HG03039 (cell line): ENCODE data around the gene ACOT7.
"Not testable (repeated sequence)": the region's sequence is repeated elsewhere in the genome, so short reads cannot be mapped to it uniquely, and the experiment has no call there.

Experiments used
- ATAC-seq: cut with Tn5 transposase; IDR thresholded peaks from one replicate; pipeline ENCODE4 v1.9.1; 2021; ENCODE audit warnings: mild to moderate bottlenecking, moderate library complexity; ENCODE audit not compliant: unreplicated experiment

ACOT7 gene, protein sequence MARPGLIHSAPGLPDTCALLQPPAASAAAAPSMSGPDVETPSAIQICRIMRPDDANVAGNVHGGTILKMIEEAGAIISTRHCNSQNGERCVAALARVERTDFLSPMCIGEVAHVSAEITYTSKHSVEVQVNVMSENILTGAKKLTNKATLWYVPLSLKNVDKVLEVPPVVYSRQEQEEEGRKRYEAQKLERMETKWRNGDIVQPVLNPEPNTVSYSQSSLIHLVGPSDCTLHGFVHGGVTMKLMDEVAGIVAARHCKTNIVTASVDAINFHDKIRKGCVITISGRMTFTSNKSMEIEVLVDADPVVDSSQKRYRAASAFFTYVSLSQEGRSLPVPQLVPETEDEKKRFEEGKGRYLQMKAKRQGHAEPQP

DNA sequence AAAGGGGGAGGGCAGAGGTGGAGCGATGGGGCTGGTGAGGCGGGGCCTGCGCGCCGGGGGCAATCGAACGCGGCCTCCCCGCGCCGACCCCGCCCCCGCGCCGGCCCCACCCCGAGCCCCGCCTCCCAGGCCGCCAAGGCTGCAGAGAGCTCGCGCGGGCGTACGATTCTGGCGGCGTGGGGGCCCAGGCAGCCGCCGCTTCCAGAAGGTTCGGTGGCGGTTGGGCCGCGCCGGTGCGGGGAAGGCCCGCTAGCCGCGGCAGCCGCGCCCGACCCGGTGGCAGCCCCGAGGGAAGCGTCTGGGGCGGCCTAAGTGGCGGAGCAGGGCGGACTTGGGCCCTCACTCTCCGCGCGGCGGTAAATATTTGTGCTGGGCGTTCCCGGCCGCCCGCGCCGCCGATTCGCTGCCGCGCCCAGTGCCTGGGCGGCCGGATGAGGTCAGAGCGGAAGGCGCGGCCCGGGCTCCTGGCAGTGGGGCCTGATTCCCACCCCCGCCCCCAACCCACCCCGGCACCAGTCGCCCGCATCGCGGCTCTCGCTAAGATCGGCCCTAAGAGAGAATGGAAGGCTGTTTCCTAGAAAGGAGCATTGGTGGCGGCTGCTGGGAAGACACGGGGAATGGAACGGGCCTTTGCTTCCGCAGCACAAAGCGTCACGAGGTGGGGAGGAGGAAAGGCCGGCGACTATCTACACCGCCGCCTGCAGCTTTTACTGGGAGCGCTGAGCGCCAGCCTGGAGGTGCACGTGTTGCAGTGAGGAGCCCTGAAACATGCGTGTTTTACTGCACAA is at the start of gene ACOT7:
ACOT7 (minus strand) TSS at position 368 of the 788 bp plus-strand sequence. CDS start 368 bp downstream, outside the sequence.
- peak; percentile 70 for ATAC-seq

DNA sequence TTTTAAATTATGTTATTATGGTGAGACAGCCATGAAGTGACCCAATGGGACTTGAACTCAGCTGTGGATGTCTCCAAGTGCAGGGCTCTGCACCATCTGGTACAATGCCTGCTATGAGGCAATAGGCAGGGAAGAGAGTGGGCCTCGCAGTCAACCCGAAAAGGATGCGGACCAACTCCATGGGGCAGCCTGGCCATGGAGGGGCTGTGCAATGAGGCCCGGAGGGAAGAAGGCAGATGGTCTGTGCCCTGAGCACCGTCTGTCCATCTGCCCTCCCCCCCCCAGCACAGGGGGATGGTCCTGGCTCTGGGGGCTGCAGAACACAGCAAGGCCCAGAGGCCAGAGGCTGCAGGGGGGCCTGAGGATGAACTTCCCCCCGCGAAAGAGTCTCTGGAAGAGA is 48.0 kb upstream of the ACOT7 start:
- ATAC-seq, result no peak

DNA sequence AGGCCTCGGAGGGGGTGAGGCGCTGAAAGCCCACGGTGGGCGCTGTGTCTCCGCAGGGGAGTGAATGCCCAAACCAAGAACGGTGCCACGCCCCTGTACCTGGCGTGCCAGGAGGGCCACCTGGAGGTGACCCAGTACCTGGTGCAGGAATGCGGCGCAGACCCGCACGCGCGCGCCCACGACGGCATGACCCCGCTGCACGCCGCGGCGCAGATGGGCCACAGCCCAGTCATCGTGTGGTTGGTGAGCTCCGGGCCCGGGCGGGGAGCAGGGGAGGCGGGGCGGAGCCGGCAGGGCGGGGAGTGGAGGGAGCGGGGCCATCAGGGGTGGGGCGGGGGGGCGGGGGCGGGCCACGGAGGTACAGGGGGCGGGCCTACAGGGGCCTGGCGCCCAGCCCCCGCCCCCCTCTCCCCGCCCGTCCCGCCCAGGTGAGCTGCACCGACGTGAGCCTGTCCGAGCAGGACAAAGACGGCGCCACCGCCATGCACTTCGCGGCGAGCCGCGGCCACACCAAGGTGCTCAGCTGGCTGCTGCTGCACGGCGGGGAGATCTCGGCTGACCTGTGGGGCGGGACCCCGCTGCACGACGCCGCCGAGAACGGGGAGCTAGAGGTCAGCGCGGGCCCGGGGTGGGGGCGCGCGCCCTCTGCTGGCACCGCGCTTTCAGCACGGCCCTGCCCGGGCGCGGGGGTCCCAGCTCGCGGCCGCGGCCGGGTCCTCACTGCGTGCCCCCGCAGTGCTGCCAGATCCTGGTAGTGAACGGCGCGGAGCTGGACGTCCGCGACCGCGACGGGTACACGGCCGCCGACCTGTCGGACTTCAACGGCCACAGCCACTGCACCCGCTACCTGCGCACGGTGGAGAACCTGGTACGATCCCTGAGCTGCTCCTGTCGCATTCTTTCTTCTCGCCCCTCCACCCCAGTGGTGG is 46.9 kb upstream of the ACOT7 start:
- no peak for ATAC-seq

DNA sequence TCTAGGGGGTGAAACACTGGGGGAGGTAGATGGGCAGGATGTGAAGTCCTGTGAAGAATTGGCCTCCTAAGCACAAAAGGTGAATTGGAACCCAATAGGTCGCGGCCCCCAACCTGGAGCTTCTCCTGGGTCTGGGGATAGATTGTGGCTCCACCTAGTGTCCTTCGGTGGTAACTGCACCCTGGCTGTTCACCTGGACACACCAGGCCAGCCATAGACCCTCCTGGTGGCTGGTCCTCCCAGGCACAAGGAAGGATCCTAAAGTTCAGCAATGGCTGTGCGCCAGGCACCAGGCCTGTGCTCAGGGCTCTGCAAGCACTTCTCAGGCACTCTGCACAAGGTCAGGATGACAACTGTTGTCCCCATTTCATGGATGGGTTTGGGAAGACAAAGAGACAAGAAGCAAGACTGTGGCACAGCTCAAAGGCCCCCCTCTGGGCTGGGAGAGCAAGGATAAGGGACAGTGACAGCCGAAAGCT is 44.5 kb upstream of the ACOT7 start:
- ATAC-seq, result no peak

DNA sequence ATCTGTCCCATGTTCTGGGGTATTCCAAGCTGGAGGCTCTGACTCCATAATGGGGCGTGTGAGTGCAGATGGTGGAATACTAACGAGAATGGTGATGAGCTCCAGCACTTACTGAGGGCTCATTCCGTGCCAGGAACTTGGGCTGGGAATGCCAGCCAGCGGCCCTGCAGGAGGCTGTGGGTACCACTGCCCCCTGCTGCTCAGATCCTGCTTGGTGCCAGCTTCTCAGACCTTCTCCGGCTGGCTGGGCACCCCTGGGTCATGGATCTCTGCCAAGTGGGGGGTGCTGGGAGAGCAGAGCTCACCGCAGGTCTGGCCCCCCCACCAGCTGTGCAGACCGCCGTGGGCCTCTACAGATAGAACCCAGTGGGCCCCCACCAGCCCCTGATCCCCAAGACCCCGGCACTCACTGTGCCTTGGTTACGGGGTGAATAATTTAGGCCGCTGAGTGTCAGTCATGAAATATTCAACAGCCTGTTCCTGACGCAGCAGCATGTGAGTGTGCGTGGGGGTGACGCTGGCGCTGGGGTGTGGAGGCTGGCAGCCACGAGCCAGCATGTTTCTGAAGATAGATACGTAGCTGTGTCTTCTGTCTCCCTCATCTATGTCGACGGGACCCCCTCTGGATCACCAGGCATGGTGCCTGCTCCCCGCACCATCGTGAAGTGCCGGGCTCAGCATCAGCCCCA is 43.6 kb upstream of the ACOT7 start:
- not testable (repeated sequence) for ATAC-seq

DNA sequence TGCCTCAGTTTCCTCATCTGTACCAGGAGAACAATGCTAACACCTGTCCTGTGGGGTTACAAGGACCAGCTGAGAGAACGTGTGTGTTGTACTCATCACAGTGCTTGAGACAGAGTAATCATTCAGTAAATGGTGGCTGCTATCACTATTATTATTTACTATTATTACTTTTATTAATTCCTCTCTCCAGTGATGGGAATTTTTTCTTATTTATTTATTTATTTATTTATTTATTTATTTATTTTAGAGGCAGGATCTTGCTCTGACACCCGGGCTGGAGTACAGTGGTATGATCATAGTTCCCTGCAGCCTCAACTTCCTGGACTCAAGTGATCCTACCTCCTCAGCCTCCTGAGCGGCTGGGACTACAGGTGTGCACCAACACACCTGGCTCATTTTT is 42.7 kb upstream of the ACOT7 start:
- ATAC-seq, result not testable (repeated sequence)

DNA sequence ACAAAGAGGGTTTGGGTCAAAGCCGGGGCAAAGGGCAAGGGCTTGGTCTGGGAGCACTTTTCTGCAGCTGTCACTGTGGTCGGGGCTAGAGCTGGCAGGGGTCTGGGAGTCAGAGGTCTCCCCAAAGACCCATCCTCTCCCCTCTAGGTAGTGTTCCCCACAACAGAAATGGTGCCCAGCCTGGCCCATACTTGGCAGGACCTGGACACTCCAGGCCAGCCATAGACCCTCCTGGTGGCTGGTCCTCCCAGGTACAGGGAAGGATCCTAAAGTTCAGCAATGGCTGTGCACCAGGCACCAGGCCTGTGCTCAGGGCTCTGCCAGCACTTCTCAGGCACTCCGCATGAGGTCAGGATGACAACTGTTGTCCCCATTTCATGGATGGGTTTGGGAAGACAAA is 42.0 kb upstream of the ACOT7 start:
- ATAC-seq, result no peak

DNA sequence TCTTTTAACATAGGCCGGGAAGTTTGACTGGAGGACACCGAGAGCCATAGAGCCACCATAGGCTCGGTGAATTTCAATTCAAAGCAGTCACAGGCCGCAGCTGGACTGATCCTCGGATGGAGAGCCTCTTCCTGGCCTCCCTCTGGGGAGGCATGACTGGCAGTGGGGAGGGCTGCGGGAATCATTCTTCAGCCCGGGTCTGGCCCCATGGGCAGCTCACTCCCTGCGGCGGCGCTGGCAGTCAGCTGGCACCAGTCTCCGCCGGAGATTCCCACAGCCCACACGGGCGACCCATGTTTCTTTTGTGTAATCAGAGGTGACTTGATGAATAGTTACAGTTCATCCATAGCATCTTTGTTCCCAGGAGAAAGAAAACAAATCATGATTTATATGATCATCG is 41.6 kb upstream of the ACOT7 start:
- ATAC-seq, result no peak

DNA sequence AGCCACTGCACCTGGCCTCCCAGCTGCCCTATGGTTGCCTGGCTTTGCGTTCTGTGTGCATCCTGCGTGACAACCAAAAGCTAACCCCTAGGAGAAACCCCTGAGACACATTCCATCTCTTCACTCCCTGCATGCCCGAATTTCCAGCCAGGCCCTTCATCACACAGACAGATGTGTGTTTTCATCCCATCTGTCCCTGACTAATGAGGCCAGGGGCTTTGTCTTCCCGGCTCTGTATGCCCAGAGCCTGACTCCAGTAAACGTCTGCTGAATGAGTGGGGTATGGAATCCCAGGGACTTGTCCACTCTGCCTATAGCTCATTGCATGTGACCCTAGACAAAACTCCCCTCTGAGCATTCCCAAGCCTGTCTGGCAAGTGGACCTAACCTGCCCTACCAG is 40.6 kb upstream of the ACOT7 start:
- no peak for ATAC-seq

DNA sequence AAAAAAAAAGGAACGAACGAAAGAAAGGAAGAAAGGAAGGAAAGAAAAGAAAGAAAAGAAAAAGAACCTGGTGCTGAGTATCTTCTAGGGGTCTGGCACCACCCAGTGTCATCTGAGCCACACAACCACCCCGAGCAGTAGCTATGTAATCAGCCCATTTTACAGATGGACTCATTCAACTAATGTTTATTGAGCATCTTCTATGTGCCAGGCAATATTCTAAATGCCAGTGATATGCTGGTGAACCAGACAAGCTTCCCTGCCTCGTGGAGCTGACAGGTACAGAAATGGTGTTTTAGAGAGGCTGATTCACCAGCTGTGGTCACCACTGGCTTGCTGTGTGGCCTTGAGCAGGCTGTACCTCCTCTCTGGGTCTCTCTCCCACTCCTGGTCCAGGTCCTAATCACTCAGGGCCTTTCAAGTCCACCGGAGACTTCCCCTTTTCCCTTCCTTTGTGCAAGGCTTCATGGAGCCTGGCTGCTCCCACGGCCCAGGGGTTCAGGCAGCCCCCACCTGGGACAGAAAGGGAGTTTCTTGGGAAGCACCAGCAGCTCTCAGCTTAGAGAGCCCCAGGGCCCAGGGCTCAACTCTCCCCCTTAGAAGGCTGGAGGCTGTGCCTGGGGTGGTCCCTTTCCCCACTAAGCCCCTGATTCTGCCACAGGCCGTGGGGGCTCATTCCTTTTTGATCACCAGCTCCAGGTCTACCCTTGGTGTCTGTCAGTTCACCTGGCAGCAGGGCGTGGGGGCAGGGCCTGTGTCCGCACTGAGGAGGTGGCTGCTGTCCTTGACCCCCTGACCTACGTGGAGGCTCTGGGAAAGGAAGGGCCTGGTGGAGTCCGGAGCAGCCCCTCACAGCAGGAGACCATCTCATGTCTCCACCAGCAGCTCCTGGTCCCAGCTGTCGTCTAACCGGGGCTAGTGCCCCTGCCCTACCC is 38.3 kb upstream of the ACOT7 start:
- ATAC-seq, result not testable (repeated sequence)

DNA sequence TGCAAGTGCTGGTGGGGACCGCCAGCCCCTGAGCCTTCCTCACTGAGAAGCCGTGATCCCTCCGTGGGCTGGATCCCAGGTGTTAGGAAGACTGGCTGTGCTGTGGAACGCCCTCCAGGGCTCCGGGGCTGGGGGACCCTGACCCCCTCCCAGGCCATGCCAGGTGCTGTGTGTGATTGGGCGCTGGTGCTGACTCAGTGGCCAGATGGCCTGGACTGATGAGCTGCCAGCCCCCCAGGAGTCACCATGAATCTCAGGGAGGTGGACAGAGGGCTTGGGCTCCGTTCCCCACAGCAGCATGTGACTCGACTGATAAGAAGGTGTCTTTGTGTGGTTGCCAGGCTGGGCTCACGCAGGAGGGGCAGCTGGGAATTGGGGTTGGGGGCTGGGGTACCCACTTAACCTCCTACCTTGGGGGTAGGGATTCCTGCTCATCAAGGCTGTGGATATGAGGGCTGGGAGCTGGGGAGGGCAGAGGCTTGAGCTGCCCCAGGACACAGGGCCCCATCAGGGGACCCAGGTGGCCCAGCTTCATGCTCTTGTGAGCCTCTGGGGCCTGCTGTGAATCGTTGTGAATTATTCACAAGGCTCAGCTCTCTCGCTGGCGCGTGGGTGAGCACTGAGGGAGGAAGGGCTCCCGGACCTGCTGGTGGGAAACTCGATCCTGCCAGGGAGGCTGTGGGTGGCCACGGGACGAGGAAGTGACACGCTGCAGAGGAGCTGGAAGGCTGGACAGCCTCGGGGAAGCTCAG is 36.3 kb upstream of the ACOT7 start:
- not testable (repeated sequence) for ATAC-seq

DNA sequence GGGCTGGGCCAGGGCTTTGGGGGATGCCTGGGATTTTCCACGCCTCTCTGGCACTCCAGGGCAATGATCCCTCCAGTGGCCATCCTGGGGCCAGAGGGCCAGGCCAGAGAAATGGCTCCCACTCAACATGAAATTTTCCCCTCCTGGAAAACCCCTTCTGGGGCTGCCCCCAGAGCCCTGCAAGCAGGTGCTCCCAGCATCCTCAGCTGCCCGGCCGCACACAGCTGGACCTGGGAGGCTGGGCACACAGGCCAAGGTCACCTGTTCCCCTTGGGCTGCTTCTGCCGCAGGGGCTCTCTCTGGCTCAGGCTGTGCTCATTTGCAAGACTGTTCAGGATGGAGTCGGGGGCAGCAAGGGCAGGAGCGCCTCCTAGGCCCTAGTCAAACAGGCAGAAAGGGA is 34.9 kb upstream of the ACOT7 start:
- not testable (repeated sequence) for ATAC-seq

DNA sequence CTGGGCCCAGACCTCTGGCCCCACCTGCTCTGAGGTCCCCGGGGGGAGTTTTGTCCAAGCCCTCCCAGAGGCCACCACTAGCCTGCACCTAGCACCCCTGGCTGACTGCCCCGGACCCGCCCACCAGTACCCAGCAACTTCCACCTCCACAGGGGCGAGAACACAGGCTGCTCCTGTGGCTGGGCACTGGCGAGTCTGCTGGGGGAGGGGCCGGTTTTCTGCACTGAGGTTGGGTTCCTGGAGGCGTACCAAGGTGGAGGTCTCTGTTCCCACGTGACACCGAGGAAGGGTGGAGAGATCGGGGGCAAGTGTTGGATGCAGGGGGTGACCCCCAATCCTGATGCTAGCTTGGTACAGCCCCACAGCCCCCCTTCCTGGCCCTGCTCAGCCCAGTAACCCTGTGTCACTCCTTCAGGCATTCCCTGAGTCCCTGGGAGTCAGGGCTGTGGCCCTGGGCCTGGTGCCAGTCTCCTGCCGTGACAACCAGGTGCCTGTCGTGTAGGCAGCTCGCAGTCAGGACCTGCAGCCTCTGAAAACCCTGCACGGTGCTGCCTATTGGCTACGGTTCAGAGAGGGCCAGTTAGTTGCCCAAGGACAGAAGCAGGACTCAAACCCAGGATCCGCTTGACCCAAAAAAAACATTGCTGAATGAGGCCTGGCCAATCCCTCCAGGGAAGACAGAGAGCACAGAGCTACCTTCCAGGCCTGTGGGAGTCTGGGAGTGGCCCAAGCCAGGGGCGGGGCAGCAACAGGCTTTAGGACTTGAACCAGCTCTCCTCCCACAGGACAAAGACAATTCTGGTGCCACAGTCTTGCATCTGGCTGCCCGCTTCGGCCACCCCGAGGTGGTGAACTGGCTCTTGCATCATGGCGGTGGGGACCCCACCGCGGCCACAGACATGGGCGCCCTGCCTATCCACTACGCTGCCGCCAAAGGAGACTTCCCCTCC is 34.1 kb upstream of the ACOT7 start:
- no peak for ATAC-seq

DNA sequence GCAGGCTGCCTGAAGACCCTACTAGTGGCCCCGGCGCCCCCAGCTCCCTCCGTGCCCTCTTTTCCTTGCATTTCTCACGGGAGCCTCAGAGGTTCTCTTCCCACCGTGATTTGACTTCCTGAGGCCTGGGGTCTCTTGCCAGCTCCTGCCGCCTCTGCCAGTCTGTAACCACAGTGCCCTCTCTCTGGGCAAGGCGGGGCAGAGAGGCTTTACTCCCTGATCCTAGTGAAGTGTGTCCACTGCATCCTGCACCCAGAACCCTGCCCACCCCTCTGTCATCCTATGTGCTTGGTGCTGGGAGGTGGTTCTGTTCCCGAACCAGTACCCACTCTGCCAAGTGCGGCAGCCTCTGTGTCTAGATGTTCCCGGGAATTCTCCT is 33.4 kb upstream of the ACOT7 start:
- ATAC-seq, result no peak

DNA sequence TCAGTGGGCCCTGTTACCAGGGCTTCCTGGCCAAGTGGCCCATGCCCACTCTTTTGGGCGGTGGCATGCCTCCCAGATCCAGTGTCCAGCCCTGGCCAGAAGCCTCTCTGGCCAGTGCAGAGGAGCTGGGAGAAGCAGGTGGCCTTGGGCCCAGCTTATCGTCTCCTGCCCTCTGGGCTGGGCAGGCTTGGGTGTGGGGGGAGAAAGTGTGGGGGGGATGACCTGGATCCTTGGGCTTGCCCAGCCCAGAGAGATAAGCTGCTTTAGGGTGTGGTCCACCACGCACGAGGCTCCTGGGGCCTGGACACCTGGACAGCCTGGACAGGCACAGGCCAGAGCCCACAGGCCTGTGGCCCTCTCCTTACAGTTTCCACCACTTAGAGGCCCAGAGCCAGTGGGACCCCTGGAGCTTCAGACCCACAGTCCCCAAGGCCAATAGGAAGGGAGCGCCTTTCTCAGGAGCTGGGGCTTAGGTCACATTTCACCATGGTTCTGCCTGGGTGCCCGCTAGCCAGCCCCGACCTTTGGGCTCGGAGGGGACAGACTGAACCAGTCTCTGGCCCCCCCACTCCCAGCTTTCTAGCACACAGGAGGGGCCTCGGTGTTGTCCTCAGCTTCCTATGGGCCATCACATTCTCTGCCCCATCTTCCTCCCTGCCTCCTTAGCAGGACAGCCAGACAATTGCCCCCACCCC is 32.9 kb upstream of the ACOT7 start:
- no peak for ATAC-seq

DNA sequence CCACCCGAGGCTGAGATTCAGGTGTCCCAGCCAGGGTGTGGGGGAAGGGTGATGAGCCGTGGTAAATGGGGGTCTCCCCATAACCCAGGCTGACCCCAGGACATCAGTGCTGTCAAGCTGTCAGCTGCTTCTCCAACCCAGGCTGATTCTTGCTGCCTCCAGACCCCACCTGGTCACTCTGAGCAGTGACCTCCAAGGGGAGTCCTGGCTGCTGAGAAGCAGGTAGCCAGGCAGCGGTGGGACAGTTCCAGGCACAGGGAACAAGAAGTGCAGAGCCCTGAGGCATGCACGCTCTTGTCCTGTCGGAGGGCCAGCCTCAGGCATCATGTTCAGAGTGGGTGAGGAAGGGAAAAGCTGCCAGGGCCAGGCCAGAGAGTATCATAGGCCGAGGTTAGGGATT is 32.1 kb upstream of the ACOT7 start:
- ATAC-seq, result no peak
